Neural cell (in vitro differentiated cells): ENCODE data around the gene AKAP9. TPM values are rescaled to one million over a fixed set of nuclear protein-coding genes. Genes with fewer than 3 reads are reported as not detected.

ENCODE experiments used
- H2AFZ ChIP-seq: fragments of 200-600, 300-800 bp; sonication (generic), shearing (Covaris generic); 2 replicates; pipeline ENCODE4 v1.6.0; 2014; ENCODE audit warnings: low read depth, mild to moderate bottlenecking, antibody characterized with exemption, low read length, moderate library complexity
- H3F3A ChIP-seq: fragments of 200-600 bp; shearing (Covaris generic); 2 replicates; pipeline ENCODE4 v1.6.1; 2016; ENCODE audit warnings: mild to moderate bottlenecking, moderate library complexity, mixed read lengths, antibody characterized with exemption, low read length; ENCODE audit not compliant: insufficient read depth, poor library complexity, severe bottlenecking
- H3K27ac ChIP-seq: fragments of 200-600, 300-800 bp; sonication (generic), shearing (Covaris generic); 2 replicates; pipeline ENCODE4 v1.5.1; 2014; ENCODE audit warnings: mild to moderate bottlenecking, low read length, moderate library complexity
- H3K27me3 ChIP-seq: fragments of 300-800, 200-600 bp; sonication (generic), shearing (Covaris generic); 2 replicates; pipeline ENCODE4 v1.6.0; 2014; ENCODE audit warnings: mild to moderate bottlenecking, low read depth, low read length, moderate library complexity; ENCODE audit not compliant: insufficient read depth
- H3K36me3 ChIP-seq: fragments of 300-800, 200-600 bp; sonication (generic), shearing (Covaris generic); 2 replicates; pipeline ENCODE4 v1.5.1; 2014; ENCODE audit warnings: mild to moderate bottlenecking, antibody characterized with exemption, low read length, moderate library complexity; ENCODE audit not compliant: insufficient read depth
- H3K4me2 ChIP-seq: fragments of 300-800, 200-600 bp; sonication (generic), shearing (Covaris generic); 2 replicates; pipeline ENCODE4 v1.6.0; 2014; ENCODE audit warnings: mild to moderate bottlenecking, low read length
- H3K4me3 ChIP-seq: fragments of 300-800, 200-600 bp; sonication (generic), shearing (Covaris generic); 2 replicates; pipeline ENCODE4 v1.5.1; 2014; ENCODE audit warnings: mild to moderate bottlenecking, low read length, moderate library complexity
- H3K79me2 ChIP-seq: fragments of 200-600 bp; shearing (Covaris generic); replicated peaks from 2 replicates; pipeline ENCODE4 v1.6.0; 2014; ENCODE audit warnings: mild to moderate bottlenecking, low read length, moderate library complexity; ENCODE audit not compliant: insufficient read depth
- H3K9ac ChIP-seq: fragments of 300-800, 200-600 bp; sonication (generic), shearing (Covaris generic); 2 replicates; pipeline ENCODE4 v1.6.1; 2016; ENCODE audit warnings: mild to moderate bottlenecking, low read length, mixed read lengths
- H3K9me2 ChIP-seq: fragments of 200-600 bp; shearing (Covaris generic); 2 replicates; pipeline ENCODE4 v1.6.1; 2016; ENCODE audit warnings: mild to moderate bottlenecking, low read length, mixed read lengths; ENCODE audit not compliant: insufficient read depth
- H3K9me3 ChIP-seq: fragments of 200-600, 300-800 bp; sonication (generic), shearing (Covaris generic); 2 replicates; pipeline ENCODE4 v1.6.1; 2016; ENCODE audit warnings: mild to moderate bottlenecking, mixed run types, low read length, moderate library complexity, mixed read lengths
- H4K20me1 ChIP-seq: fragments of 200-600 bp; shearing (Covaris generic); 2 replicates; pipeline ENCODE4 v1.6.1; 2016; ENCODE audit warnings: mild to moderate bottlenecking, mixed run types; ENCODE audit not compliant: insufficient read depth
- CTCF ChIP-seq: fragments of 450-650 bp; IDR thresholded peaks from 2 replicates; pipeline ENCODE4 v1.5.1; 2014; ENCODE audit warnings: antibody characterized with exemption, mild to moderate bottlenecking, moderate library complexity; ENCODE audit not compliant: poor library complexity, severe bottlenecking
- EP300 ChIP-seq: fragments of 450-650 bp; conservative IDR thresholded peaks from 2 replicates; pipeline ENCODE4 v1.6.1; 2014; ENCODE audit warnings: antibody characterized with exemption, mild to moderate bottlenecking, moderate library complexity; ENCODE audit not compliant: poor library complexity, severe bottlenecking
- EZH2 ChIP-seq: fragments of 200-600, 300-800 bp; shearing (Covaris generic), sonication (generic); IDR thresholded peaks from 2 replicates; pipeline ENCODE4 v1.6.1; 2014; ENCODE audit warnings: antibody characterized with exemption, low read length, borderline replicate concordance, mild to moderate bottlenecking; ENCODE audit not compliant: insufficient read depth, poor library complexity, severe bottlenecking
- MXI1 ChIP-seq: fragments of 450-650 bp; conservative IDR thresholded peaks from 2 replicates; pipeline ENCODE4 v1.6.1; 2014; ENCODE audit warnings: antibody characterized with exemption, mild to moderate bottlenecking; ENCODE audit not compliant: poor library complexity, severe bottlenecking
- POLR2AphosphoS5 ChIP-seq: IDR thresholded peaks from 2 replicates; pipeline ENCODE4 v1.6.1; 2012
- RAD21 ChIP-seq: fragments of 450-650 bp; conservative IDR thresholded peaks from 2 replicates; pipeline ENCODE4 v1.6.1; 2014; ENCODE audit warnings: antibody characterized with exemption, mild to moderate bottlenecking, moderate library complexity
- REST ChIP-seq: IDR thresholded peaks from 2 replicates; pipeline ENCODE4 v1.6.1; 2012; ENCODE audit warnings: borderline replicate concordance
- SMC3 ChIP-seq: fragments of 450-650 bp; conservative IDR thresholded peaks from 2 replicates; pipeline ENCODE4 v1.6.1; 2014; ENCODE audit warnings: antibody characterized with exemption, mild to moderate bottlenecking, moderate library complexity; ENCODE audit not compliant: poor library complexity
- TAF1 ChIP-seq: IDR thresholded peaks from 2 replicates; pipeline ENCODE4 v1.6.1; 2012; ENCODE audit warnings: low read depth
- polyA plus RNA-seq: library from polyadenylated mRNA; depleted of rRNA; stranded (reverse); fragments of >200 nt; gene quantifications from 2 replicates; pipeline ENCODE4 v1.2.3, GENCODE V29; 2014

AKAP9 gene
- polyA plus RNA-seq, 1 donor from 2014 or later = 120 TPM

GRCh38 chr7:92150450-92151017 is 209.9 kb downstream of the AKAP9 start:
- H3K9ac ChIP-seq = no peak overlapping the region
- H3K4me3 ChIP-seq = no peak overlapping the region
- no peaks in the 10 kb centered on the region for H3K36me3 ChIP-seq
- H2AFZ ChIP-seq = no peak overlapping the region
- H3K27ac ChIP-seq = no peak overlapping the region
- no peaks in the 10 kb centered on the region for H4K20me1 ChIP-seq
- H3K27me3 ChIP-seq = no peaks in the 10 kb centered on the region
- no peaks in the 10 kb centered on the region for H3F3A ChIP-seq
- TF ChIP-seq SMC3 (no peak), EP300 (no peak), EZH2 (no peak), MXI1 (no peak), POLR2AphosphoS5 (no peak), RAD21 (no peak), REST (no peak), CTCF (no peak), TAF1 (no peak)
- H3K9me2 ChIP-seq = no peaks in the 10 kb centered on the region
- H3K79me2 ChIP-seq = no peaks in the 10 kb centered on the region
- H3K4me2 ChIP-seq = no peak overlapping the region
- no peaks in the 10 kb centered on the region for H3K9me3 ChIP-seq

GRCh38 chr7:92155108-92155739 is 214.6 kb downstream of the AKAP9 start:
- H4K20me1 ChIP-seq = no peaks in the 10 kb centered on the region
- no peaks in the 10 kb centered on the region for H3F3A ChIP-seq
- H3K4me3 ChIP-seq = no peak overlapping the region
- no peaks in the 10 kb centered on the region for H3K9me3 ChIP-seq
- no peaks in the 10 kb centered on the region for H3K36me3 ChIP-seq
- TF ChIP-seq TAF1 (no peak), MXI1 (no peak), EZH2 (no peak), SMC3 (no peak), RAD21 (no peak), REST (no peak), CTCF (no peak)
- no peaks in the 10 kb centered on the region for H3K79me2 ChIP-seq
- H3K27ac ChIP-seq = no peak overlapping the region
- H3K27me3 ChIP-seq = no peaks in the 10 kb centered on the region
- no peak overlapping the region for H3K4me2 ChIP-seq
- H3K9me2 ChIP-seq = no peaks in the 10 kb centered on the region
- no peak overlapping the region for H2AFZ ChIP-seq
- no peak overlapping the region for H3K9ac ChIP-seq
